NCI-H748 (cell line): ENCODE data around the gene KIF6.

Experiments
- DNase-seq: peaks from one replicate; lab custom pipeline; 2025; ENCODE audit not compliant: unreplicated experiment; lab: John Stamatoyannopoulos, UW

The KIF6 gene

DNA sequence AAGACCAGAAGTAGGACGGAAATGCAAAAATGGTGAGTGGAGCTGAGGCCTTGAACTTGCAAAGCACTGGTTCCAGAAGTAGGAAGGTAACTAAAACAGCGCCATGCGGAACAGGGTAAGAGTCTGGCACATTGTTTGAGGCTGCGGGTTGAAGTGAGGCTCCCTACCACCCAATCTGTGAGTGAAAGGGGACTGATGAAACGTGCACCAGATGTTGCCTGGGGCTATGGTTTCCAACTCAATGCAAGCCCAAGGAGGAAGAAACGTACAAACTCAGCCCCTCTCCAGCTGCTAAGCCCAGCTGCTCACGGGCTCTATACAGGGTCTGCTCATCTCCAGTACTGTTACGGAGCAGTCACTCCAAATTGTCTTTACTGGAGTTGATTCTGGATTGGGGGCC is 334.0 kb downstream of the KIF6 start:
- DNase-seq, result no peak

DNA sequence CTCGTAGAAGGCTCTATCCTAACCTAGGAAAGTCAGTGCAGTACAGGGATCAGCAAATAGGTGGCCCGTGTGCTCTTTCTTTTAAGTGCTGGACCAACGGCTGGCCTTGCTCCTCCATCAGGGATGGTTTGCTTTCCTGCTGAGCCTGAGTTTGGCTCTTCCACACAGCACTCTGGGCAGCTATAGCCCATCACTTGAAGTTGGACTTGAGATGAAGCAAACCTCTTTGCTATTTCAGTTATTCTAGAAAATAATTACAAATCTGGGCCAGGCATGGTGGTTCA is 335.8 kb downstream of the KIF6 start:
- peak; percentile 45 for DNase-seq

DNA sequence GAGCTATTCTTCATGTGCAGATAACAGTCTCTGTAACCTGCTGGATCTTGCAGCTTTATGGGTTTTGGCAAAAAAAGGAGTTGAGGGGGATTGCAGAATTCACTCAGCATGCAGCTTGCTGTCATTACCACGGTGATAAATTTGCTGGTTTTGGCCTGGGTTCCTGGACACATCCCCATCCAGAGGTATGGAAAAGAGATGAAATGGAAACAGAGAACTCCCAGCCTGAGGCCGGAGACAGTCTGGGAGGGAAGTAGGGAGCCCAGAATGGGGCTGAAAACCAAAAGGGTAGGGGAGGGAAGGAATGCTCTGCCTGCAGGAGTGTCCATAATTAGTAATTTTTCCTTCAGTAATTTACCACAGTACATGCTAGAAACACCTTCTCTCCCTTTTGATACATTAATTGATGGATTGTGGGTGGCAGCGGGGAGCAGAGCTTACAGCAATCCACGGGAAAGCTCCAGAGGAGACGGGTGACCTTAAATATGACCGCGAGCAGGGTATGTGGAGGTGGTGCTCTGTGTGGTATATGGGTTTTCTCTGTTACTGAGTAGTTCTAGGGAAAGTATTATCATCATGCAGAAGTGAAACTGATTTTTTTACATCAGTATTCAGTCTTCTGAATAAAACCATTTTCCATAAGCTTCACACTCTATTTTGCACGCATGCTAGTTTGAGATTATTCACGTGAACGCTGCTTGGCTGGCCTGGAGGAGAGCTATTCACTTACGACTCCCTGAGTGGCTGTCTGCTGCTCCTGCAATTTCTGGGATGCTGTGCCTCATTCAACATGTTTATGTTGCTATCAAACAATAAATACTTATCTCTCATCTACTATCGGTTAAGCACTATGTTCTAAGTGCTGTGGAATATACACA is 336.4 kb downstream of the KIF6 start:
- no peak for DNase-seq

DNA sequence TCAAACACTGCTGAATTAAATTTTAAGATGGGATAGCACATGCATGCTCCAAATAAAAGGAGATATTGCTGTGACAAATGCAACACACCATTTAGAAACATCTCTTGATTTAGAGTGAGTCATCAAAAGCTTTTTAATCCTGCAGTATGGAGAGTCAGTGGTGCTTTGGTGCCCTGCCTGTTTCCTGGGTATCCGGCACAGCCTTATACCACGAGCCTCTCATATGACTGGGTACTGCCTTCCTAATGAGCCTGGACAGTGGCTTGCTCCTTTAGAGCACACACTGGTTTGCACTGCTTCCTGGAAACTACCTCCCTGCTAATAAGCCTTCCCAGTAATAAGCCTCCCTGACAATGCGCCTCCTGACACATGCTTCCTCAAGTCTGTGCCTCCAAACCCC is 337.4 kb downstream of the KIF6 start:
- no peak for DNase-seq

DNA sequence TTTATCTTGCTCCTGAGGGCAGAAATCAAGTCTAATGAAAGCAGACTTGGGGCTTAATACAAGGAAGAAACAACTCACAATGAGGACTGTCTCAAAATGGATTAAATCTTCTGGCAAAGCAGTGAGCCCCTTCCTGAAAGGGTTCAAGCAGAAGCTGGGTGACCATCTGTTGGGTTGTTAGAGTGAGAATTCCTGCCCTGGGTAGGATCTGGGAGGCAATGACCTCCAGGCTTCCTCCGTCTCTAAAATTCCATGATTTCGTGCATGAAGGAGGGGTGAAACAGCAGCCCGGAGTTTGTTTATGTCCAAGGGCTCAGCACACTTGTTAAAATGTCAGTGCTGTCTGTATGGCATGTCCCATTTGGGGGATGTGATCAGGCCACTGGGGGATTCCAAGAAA is 338.7 kb downstream of the KIF6 start:
- no peak for DNase-seq

DNA sequence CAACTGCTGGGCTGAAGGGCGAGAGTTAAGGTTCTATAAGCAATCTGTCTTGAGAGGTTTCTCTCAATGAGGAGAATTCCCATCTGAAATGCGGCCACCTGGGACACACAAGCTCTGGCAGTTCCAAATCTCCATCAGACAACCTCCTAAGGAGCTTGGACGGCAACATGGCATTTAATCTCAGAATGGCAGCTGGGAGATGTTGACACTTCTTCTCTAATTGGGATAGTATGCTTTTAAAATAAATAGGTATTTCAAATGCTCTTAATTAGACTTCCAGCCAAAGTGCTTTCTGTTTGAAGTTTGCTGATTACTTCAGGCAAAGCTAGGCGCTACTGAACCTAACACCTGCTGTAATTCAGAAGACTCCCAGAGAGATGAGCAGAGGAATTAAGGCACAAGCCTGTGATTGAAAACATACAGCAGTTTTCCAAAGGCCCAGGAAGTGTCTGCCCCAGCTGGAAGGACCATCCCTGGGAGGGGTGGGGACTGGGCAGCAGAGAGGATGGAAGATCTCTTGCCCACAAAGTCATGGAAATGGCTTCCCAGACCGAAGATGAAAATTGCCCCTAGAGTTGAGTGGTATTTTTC is 343.6 kb downstream of the KIF6 start:
- DNase-seq, result peak; percentile 24

DNA sequence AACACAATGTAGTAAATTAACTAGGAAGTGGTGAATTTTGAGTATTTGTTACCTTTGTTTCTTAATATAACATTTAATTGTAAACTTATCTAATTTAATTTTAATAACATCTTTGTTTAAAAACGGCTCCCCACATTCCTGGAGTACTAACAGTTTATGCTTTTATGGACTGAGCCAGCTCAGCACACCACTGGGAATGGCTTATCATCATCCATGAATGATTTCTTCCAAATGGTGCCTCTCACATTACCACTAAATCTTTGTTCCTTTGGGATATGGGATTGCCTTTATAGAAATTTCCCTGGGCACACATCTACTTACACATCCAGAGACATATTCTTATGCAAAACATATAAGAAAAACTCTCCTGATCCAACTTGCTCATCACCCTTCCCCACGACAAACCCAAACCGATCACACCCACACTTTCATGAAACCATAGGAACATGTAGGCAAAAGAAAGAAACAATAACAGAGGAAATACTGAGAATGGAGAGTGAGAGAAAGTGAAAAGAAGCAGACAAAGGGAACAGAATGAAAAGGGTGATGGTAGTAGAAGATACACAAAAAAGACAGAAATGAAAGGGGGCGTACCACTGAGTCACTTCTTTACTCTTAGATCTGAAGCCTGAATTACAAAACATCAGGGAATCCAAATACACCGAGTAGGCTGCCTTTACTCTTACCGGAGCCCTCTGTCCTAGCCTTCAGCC is 344.2 kb downstream of the KIF6 start:
- DNase-seq, result no peak

DNA sequence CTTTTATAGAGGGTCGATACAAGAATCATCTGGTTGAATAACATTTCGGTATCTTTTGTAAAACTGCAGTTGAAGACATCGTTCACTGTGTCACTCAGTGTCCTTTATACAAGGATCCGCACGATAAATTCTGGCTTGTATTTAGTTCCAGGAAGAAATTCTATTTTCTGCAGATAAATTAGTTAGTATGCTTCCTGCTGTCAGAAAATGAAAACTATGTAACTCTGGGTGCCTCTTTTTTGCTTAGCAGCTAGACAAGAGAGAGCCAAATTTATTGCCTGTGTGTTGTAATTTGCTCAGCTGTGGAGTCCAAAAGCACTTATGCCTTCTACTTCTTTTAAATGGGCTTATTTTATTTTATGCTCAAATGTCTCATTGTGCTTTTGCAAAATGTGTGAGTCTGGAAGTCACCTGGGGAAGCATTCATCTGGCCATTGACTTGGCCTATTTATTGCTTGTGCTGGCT is 346.2 kb downstream of the KIF6 start:
- DNase-seq, result no peak

DNA sequence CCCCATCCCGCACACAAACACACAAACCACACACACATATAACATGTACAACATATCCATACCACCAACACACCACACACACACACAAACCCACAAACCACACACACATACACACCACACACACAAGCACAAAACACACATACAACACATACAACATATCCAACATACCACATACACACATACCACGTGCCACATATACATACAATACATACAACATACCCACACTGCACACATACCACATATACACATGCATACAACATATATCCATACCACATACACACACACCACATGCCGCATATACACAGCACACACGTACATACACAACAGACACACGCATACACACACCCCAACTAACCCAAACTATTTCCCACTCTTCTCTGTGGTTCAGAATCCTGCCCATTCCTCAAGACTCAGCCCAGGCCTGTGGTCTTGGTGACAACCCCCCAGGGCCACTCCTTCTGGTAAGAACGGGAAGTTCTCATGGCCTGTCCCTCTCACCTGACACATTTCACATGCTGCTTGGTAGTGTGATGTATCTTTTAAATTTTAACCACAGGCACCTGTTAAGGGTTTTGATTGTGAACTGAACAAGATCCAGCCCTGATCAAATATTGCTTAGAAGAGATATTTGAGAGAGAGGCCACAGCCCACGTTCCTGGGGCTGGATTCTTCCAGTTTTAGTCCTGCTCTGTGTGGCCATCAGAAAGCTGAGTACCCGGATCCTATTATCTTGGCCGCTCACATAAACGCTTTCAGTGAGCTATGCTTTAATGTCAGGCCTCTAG is 346.8 kb downstream of the KIF6 start:
- DNase-seq, result no peak

DNA sequence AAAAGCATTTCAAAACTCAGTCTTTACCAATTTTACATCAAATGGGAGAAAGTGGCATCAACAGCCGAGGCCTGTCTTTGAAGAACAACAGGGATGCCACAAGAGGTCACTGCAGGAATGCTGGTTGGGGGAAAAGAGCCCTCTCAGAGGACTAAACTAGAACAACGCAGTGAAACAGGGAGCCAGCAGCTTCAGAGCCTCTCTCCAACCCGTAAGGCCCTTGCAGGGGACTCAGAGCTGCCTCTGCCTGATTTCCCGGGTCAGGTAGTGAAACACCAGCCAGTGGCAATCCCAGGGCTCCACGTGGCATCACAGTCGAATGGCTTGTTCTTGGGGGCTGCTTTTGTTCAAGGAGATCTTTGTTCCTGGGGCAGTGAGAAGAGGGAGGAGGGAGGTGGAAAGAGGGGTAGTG is 347.7 kb downstream of the KIF6 start:
- peak; percentile 73 for DNase-seq

DNA sequence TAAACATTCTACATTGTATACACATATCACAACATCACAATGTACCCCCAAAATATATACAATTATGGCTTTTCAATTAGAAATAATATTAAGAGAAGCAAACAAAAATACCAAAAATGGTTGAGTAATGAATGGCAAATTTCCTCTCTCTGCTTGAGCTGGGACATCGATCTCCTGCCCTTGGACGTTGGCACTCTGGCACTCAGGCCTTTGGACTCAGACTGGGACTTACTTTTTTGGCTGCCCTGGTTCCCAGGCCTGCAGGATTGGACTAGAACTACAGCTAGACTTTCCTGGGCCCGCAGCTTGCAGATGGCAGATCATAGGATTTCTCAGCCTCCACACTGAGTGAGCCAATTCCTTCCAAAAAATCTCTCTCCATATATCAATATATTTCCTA is 349.8 kb downstream of the KIF6 start:
- DNase-seq, result no peak

DNA sequence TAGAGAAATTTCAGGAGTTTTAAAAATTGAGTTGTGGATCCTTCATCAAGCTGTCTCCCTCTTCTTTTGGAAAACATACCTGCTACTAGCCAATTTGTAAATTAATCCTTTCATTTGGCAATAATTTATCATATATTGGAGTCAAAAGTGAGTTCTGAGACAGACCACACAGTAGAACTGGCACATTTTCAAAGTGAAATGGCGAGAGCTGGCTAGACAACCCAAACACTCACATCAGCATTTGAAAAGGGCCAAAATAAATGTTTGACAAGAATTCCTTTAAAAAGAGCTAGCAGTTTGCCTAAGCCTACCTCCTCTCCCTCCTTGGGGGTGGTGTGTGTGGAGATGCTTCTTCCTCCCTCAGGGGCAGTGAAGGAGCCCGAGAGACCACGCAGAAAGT is 354.8 kb downstream of the KIF6 start:
- DNase-seq, result no peak

DNA sequence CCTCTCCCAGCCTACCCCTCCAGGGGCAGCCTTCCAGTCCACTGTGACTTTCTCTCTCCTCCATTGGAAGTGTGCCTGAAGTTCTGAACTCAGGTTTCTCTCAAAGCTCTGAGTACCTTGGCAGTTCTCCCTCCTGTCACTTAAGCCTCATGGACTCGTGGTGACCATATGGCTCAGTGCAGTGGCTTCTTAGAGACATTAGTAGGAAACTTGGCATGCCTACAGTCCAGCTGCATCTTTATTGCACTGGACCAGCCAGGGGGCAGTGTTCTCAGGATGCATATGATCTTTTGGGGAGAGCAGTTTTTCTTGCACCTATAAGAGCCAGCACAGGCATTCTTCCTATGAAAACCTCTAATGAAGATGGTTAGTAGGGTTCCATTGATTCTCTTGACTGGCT is 355.2 kb downstream of the KIF6 start:
- DNase-seq, result no peak

DNA sequence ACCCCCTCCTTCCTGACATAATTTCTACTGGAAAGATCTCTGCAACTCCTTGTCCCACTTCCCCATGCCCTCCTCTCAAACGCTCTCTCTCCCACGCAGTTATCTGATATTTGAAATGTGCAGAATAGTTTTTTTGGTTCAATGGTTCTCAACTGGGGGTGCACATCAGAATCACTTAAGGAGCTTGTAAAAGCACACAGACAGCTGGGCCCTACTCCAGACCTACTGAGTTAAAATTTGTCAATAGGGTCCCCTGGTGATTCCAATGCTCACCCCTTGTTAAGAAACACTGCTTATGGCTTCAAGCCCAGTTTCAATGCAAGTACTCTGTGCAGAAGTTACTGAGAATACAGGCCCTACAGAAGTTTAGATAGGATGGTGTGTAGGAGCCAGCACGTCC is 357.5 kb downstream of the KIF6 start:
- DNase-seq, result no peak

DNA sequence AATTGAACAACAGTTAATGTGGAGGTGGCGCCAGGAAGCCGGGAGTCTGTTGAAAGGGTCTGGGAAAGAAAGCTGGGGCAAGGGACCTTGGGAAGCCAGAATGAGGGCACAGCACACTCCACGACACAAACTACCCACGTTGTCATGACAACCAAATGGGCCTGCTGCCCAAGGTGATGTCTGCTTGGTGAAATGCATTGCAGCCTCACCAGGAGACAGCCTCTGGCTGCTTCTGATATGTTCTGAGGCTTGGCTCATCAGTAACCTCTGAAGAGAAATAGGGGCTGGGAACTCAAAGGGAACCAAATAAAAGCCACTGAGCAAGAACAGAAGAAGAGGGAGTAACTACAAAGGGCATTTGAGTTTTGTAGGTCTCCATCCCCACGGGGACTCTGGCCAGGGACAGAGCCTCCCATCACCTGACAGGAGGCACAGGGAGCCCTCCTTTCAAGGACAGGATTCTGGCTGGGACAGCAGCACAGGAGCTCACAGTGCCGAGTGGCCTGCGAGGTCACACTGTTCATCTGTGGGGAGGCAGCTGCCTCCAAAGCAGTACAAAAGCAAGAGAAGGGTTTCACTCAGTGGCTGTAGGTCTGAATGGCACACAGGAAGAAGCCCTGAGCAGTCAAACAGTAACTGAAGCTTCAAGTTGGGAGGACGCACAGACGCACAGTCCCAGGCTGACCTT is 358.1 kb downstream of the KIF6 start:
- peak; percentile 68 for DNase-seq

DNA sequence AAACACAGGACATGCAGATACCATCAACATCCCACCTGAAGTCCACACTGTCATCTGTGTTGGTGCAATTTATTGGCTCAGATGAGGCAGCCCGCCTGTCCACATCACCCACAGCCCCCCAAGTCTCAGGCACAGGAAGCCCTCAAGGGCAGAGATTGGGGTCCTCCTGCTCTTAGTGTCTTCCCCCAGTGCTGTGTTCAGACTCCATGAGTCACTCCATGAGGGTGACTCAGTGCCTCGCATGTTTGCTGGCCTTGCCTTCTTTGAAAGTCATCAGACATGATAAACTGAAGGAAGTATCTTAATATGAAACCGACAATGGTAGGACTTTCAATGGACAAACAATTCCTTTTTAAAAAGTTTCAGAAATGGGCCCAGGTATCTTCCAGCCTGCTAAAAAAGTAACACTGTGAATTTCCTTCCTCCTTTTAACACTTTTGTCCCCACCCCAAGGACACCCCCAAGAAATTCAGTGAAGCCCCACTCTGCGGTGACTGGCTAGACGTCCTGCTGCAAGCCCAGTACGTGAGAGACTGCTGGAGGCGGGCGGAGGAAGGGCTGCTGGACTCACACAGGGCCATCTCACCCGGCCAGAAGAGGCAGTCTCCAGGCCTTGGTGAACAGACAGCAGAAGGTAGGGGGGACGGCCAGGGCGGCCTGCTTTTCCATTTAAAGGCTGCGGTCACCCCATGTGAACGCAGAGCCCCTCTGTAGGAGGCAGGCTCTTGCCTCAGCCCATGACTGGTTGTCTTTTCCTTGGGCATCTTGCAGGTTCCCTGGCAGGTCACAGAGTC is 359.7 kb downstream of the KIF6 start:
- no peak for DNase-seq

DNA sequence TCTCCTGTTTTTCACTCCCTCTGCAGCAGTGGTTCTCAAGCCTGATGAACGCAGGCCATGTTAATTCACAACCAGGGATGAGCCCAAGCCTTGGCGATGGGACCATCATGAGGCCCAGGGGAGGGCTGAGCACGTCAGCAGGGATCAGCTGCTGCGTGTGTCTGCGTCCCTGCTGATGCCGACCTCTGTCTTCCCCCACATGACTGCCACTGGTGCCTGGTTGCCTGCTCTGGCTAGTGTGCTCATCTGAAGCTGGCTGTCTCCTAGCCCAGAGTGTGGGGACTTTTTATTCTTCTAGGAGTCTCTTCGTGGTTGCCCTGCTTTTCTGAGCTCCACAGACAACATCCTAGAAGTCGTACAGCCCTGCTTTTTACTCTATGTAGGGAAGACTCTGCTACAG is 361.9 kb downstream of the KIF6 start:
- DNase-seq, result no peak

DNA sequence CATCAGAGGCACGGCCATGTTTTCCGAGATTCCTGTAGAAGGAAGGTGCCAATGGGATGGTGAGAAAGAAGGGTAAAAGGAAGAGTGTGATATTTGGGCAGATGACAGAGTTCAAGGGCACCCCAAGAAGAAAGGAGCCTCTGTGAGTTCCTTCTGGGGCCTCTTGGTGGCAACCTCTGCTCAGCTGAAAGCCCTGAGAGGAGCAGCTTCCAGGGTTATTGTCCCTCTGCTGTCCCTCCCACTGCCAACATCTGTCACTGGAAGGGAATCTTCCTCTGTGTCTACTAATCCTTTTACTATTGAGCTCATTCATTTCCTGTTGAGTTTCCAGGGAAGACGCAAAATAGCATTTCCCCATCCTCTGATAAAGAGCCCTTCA is 362.7 kb downstream of the KIF6 start:
- DNase-seq, result peak; percentile 53

DNA sequence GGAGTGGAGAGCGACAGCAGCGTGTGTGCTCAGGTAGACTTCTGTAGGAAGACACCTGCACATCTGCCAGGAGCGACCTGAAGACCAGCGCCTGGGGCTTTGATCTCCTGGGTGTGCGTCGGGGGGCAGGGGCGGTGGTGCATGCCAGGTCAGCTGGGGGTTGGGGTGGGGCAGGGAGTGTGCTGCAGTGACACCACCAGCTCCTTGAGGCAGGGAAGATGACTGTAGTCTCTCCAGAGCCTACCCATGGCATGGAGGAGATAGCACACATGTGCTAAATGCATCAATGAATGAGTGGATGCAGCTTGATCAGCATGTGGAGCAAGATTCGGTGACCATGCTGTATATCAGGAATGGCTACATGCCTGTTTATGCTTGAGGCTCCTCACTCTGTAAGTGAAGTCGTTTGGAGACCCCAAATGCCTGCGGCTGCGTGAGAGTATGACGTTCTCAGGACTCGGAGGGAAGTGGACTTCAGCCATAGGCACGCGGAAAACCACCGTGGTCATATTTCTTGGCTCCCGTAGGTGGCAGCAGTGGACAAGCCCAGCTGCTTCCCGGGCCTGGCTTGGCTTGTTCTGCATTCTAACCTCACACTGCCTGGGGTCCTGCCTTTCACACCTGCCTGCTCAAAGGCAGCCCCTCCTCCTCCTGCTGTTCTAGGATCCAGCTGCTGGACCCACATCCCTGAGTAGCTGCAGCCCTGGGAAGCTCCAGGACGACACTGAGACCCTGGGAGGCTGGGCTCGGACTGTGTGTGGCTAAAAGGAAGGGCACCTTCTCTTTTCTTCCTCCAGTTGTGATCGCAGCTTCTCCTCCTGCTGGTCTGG is 363.3 kb downstream of the KIF6 start:
- peak; percentile 82 for DNase-seq
